GM10248 (cell line): Measurements from ENCODE around the gene DUSP23.

Experiments used
- CTCF ChIA-PET: fragments of 300-600 bp; sonication (Branson Sonifier 250); formaldehyde crosslinking; extraction: SDS; loops from one replicate; lab custom pipeline; 2021; ENCODE audit warnings: antibody characterized with exemption; lab: Yijun Ruan, JAX
- POLR2A ChIA-PET: fragments of 350-650 bp; sonication (Branson Sonifier 250); formaldehyde crosslinking; extraction: SDS; loops from one replicate; lab custom pipeline; 2020; ENCODE audit warnings: antibody characterized with exemption; lab: Yijun Ruan, JAX
- DNase-seq: peaks from one replicate; pipeline ENCODE4 v3.0.0; 2012; ENCODE audit errors: extremely low spot score
- CTCF ChIP-seq: IDR thresholded peaks from 2 replicates; pipeline ENCODE4 v1.5.1; 2012; ENCODE audit warnings: mild to moderate bottlenecking, low read depth; ENCODE audit errors: extremely low read depth, missing control alignments, control extremely low read depth

Gene DUSP23

GRCh38 chr1:159821171-159821867 lies 40.6 kb downstream of the DUSP23 start:
- DNase-seq: no peak
- ChIA-PET CTCF (interaction anchor here (1.3 to 1.9 kb wide), 2 partner anchors 22 to 186 kb away, joined by 5 to 7 read pairs; no protein-coding TSS in a partner anchor), POLR2A (no interaction called here)
- TF ChIP-seq CTCF: no peak

GRCh38 chr1:159823406-159823805 lies 42.6 kb downstream of the DUSP23 start:
- ChIA-PET CTCF (interaction anchor here (1.2 to 1.5 kb wide), 3 partner anchors 9 to 17 kb away, joined by 3 read pairs; no protein-coding TSS in a partner anchor), POLR2A (no interaction called here)
- TF ChIP-seq CTCF: no peak
- DNase-seq: no peak

- TF ChIP-seq CTCF: no peak
Observed at GRCh38 chr1:159825564-159825963, 44.8 kb downstream of the DUSP23 start.

GRCh38 chr1:159826441-159827101 lies 45.8 kb downstream of the DUSP23 start, which contains the start of gene SLAMF8:
SLAMF8 (plus strand) TSS chr1:159826873; CDS start chr1:159826899, 26 bp downstream.
- DNase-seq: peak; percentile 55
- ChIA-PET CTCF (interaction anchor here (1.0 to 2.0 kb wide), 4 partner anchors 13 to 63 kb away, joined by 3 to 7 read pairs (median 3); partner anchors contain the start of gene DUSP23), POLR2A (interaction anchor here (0.6 kb wide), 1 partner anchor 98 kb away, joined by 3 read pairs; the partner anchor contains the start of gene TAGLN2)
- TF ChIP-seq CTCF: no peak

More at GRCh38 chr1:159825564-159825963, 44.8 kb downstream of the DUSP23 start:
- ChIA-PET POLR2A (no interaction called here), CTCF (interaction anchor here (1.0 to 1.5 kb wide), 3 partner anchors 14 to 110 kb away, joined by 3 read pairs; partner anchors contain the start of gene DUSP23)
- DNase-seq: no peak

- TF ChIP-seq CTCF: no peak
- CTCF ChIA-PET: interaction anchor here (1.1 to 2.0 kb wide), 2 partner anchors 28 to 63 kb away, joined by 3 to 7 read pairs; no protein-coding TSS in a partner anchor
- POLR2A ChIA-PET: interaction anchor here (0.6 kb wide), 1 partner anchor 98 kb away, joined by 3 read pairs; the partner anchor contains the start of gene TAGLN2
- DNase-seq: no peak
Observed at GRCh38 chr1:159827102-159827490, 46.3 kb downstream of the DUSP23 start.

GRCh38 chr1:159827549-159827948 lies 46.8 kb downstream of the DUSP23 start:
- CTCF ChIA-PET: interaction anchor here (1.5 to 2.0 kb wide), 2 partner anchors 28 to 218 kb away, joined by 3 to 7 read pairs; no protein-coding TSS in a partner anchor
- POLR2A ChIA-PET: no interaction called here
- DNase-seq: no peak

More at GRCh38 chr1:159827549-159827948, 46.8 kb downstream of the DUSP23 start:
- TF ChIP-seq CTCF: no peak
